Progenitor cell of endocrine pancreas (in vitro differentiated cells): Measurements from ENCODE around the gene SLPI. TPM values are rescaled to one million over a fixed set of nuclear protein-coding genes. Genes with fewer than 3 reads are reported as not detected.
A peak's percentile ranks its signal among the peaks of the same experiment; 100 is the strongest.

ENCODE experiments used
- DNase-seq: peaks from one replicate; pipeline ENCODE4 v3.0.0; 2021; ENCODE audit warnings: low spot score; ENCODE audit not compliant: unreplicated experiment
- H3K27ac Mint-ChIP-seq: 2 replicates; pipeline ENCODE4 v1.8.0; 2021; ENCODE audit warnings: mild to moderate bottlenecking, moderate library complexity, mixed read lengths
- H3K27me3 Mint-ChIP-seq: 2 replicates; pipeline ENCODE4 v1.8.0; 2021; ENCODE audit warnings: mixed read lengths
- H3K36me3 Mint-ChIP-seq: 2 replicates; pipeline ENCODE4 v1.8.0; 2022; ENCODE audit warnings: mixed read lengths; ENCODE audit not compliant: insufficient read depth
- H3K4me1 Mint-ChIP-seq: 2 replicates; pipeline ENCODE4 v1.8.0; 2021; ENCODE audit warnings: low read depth, mixed read lengths
- H3K4me3 Mint-ChIP-seq: 2 replicates; pipeline ENCODE4 v1.8.0; 2021; ENCODE audit warnings: low read depth, mild to moderate bottlenecking, moderate library complexity, mixed read lengths
- H3K9me3 Mint-ChIP-seq: 2 replicates; pipeline ENCODE4 v1.8.0; 2021; ENCODE audit warnings: low read depth, mixed read lengths
- total RNA-seq: library from RNA; stranded (reverse); gene quantifications from 2 replicates; pipeline ENCODE4 v1.2.1, GENCODE V29; 2021
- TF ChIP-seq, protein P1 (sequence below): fragments of 200-600 bp; sonication (generic); IDR thresholded peaks from one replicate; pipeline ENCODE4 v1.5.0; 2021; ENCODE audit warnings: antibody characterized with exemption, mild to moderate bottlenecking; ENCODE audit not compliant: unreplicated experiment

Gene SLPI
- total RNA-seq, 1 donor from 2014 or later, result not detected

DNA sequence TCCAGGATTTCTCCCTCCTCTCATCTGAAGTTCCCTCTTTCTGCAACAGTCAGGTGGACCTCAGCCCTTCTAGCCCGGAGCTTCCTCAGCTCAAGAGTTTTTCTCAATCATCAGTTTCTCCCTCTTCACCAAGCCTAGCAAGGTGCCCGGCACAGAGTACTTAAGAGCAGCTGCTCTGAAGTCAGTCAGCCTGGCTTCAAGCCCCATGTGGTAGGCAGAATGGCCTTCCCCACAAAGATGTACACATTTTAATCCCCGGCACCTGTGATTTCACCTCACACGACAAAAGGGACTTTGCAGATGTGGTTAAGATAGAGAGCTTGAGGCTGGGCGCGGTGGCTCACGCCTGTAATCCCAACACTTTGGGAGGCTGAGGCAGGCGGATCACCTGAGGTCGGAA lies 37.2 kb upstream of the SLPI start:
- Mint-ChIP-seq H3K4me1 (peaks cover 2% of the 10 kb centered on the region), H3K27ac (no peak overlapping the region), H3K36me3 (no peaks in the 10 kb centered on the region), H3K9me3 (no peaks in the 10 kb centered on the region), H3K27me3 (peaks cover 44% of the 10 kb centered on the region), H3K4me3 (no peak overlapping the region)
- DNase-seq, result no peak
- TF ChIP-seq, protein P1, sequence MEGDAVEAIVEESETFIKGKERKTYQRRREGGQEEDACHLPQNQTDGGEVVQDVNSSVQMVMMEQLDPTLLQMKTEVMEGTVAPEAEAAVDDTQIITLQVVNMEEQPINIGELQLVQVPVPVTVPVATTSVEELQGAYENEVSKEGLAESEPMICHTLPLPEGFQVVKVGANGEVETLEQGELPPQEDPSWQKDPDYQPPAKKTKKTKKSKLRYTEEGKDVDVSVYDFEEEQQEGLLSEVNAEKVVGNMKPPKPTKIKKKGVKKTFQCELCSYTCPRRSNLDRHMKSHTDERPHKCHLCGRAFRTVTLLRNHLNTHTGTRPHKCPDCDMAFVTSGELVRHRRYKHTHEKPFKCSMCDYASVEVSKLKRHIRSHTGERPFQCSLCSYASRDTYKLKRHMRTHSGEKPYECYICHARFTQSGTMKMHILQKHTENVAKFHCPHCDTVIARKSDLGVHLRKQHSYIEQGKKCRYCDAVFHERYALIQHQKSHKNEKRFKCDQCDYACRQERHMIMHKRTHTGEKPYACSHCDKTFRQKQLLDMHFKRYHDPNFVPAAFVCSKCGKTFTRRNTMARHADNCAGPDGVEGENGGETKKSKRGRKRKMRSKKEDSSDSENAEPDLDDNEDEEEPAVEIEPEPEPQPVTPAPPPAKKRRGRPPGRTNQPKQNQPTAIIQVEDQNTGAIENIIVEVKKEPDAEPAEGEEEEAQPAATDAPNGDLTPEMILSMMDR, result no peak

DNA sequence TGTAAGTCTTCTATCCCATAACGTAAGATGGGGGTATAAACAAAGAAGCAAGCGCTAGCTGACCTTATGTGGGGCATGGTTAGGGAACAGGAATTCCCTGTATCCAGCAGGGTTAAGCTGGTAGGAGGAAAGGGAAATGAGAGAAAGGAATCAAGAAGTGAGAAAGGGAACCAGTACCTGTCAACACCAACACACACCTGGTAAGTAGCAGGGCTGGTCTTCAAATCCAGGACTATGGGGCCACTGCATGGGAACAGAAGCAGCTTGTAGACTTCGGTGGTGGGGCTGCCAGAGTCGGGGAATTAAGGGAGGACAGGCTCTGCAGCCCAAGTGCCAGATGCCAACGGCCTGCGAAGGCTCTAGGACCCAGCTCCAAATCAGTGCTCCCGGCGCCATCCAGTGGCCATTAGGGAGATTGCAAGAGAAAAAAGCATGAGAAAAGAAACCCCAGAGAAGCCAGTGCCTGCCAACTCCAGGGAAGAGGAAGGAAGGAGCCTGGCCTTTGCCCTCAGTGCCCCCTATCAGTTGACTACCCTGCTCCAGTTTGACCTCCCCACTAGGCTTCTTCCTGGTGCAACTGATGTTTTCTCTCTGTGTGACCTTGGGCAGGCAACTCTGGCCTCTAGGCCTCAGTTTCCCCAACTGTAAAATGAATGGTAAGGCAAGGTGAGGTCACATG lies 36.5 kb upstream of the SLPI start:
- Mint-ChIP-seq H3K27me3 (peaks cover 44% of the 10 kb centered on the region), H3K36me3 (no peaks in the 10 kb centered on the region), H3K27ac (no peak overlapping the region), H3K9me3 (no peaks in the 10 kb centered on the region), H3K4me3 (no peak overlapping the region), H3K4me1 (peaks cover 2% of the 10 kb centered on the region)
- peak; percentile 70 for DNase-seq
- TF ChIP-seq, protein P1, result peak; percentile 83

DNA sequence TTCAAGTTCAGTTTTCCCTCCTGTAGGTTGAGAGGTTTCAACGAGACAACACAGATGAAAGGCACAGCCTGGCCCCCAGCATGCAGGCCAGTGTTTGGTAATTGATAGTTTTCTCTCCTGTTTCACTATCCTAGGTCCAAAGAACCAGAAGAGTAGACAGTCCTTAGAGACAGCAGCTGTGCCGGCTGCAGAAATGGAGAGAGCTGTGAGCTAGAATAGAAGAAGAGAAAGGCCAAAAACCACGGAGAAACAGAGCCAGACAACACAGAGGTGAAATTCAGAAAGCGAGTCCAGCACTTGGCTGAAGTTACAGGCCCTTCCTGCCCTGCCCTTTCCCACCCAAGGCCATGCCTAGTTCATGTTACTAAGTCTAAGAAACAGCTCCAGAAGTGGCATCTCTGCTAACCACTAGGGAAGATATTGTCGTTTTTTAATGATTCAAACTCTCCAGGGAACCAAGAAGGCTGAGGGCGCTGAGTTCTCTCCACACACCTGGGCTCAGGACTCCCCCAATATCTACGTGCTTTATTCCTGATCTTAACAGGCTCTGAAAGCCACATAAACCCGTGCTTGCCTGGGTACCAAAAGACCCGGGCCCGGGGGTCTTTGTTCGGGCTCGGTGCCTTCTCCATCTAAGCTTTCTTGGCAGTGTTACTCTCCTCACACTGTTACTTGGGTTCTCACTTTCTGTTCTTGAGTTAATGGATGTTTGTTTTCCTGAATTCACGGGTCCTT lies 35.7 kb upstream of the SLPI start:
- H3K36me3 Mint-ChIP-seq, result no peaks in the 10 kb centered on the region
- TF ChIP-seq, protein P1, result no peak
- no peak overlapping the region for H3K27ac Mint-ChIP-seq
- no peak for DNase-seq
- H3K27me3 Mint-ChIP-seq, result peaks cover 49% of the 10 kb centered on the region
- no peaks in the 10 kb centered on the region for H3K9me3 Mint-ChIP-seq
- H3K4me1 Mint-ChIP-seq, result peaks cover 2% of the 10 kb centered on the region
- H3K4me3 Mint-ChIP-seq, result no peak overlapping the region

DNA sequence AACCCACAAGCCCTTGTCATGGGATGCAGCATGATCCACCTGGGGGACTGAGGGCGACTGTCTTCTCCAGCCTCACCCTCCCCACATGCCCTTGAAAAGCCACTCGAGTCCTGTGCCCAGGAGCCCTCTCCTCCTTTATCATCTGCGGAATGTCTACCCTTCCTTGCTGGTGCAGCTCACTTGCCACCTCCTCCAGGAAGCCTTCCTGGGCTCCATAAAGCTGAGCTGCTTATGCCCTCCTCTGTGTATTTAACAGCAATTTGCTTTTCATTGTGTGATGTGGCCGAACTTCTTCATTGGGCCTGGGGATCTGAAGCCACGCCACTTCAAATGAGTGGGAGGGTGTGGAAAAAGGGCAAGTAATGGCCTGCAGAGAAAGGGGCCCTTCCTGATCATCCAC lies 34.5 kb upstream of the SLPI start:
- Mint-ChIP-seq H3K27me3 (peaks cover 49% of the 10 kb centered on the region), H3K9me3 (no peaks in the 10 kb centered on the region), H3K36me3 (no peaks in the 10 kb centered on the region), H3K4me1 (peaks cover 2% of the 10 kb centered on the region), H3K27ac (no peak overlapping the region), H3K4me3 (no peak overlapping the region)
- DNase-seq, result no peak
- TF ChIP-seq, protein P1, result no peak

DNA sequence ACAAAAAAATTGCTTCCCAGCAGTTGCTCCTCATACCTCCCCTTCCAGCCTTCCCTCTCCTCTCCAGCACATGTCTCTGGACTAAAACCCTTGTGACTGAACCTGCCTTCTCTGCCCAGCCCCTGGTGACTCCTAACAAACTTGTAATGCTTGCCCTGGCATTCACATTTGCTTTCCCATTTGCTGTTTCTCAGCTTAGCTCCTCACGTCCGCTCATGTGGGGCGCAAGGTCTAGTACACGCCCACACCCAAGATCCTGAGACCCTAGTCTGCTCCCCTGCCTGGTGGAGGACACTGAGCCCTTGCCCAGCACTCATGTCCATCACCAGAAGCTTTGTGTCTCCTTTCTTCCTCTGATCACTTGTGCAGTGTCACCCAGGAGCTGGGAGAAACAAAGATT lies 34.0 kb upstream of the SLPI start:
- TF ChIP-seq, protein P1, result no peak
- H3K4me1 Mint-ChIP-seq, result peaks cover 2% of the 10 kb centered on the region
- no peak overlapping the region for H3K27ac Mint-ChIP-seq
- peaks cover 48% of the 10 kb centered on the region for H3K27me3 Mint-ChIP-seq
- no peaks in the 10 kb centered on the region for H3K36me3 Mint-ChIP-seq
- DNase-seq, result no peak
- no peaks in the 10 kb centered on the region for H3K9me3 Mint-ChIP-seq
- no peak overlapping the region for H3K4me3 Mint-ChIP-seq
